ENCODE measurements around the gene BLVRA. TPM values are rescaled to one million over a fixed set of nuclear protein-coding genes. Genes with fewer than 3 reads are reported as not detected.

BLVRA gene
- total RNA-seq, 1 donor: 24.0 TPM

GRCh38 chr7:43750016-43750887 is 8.2 kb upstream of the BLVRA start:
- H3K4me3 ChIP-seq (ENCODE audit: low read depth, low read length): no peak overlapping the region
- DNase-seq (ENCODE audit: low read depth): peak; percentile 40
- no peak for TF ChIP-seq CTCF (IDR thresholded peaks at IDR 0.05; ENCODE audit: insufficient read depth, low read length)

GRCh38 chr7:43752411-43752810 is 6.1 kb upstream of the BLVRA start:
- no peak for DNase-seq (ENCODE audit: low read depth)
- TF ChIP-seq CTCF (IDR thresholded peaks at IDR 0.05; ENCODE audit: insufficient read depth, low read length): no peak
- no peak overlapping the region for H3K4me3 ChIP-seq (ENCODE audit: low read depth, low read length)

GRCh38 chr7:43753271-43753810 is 5.1 kb upstream of the BLVRA start:
- no peak for DNase-seq (ENCODE audit: low read depth)

DNA sequence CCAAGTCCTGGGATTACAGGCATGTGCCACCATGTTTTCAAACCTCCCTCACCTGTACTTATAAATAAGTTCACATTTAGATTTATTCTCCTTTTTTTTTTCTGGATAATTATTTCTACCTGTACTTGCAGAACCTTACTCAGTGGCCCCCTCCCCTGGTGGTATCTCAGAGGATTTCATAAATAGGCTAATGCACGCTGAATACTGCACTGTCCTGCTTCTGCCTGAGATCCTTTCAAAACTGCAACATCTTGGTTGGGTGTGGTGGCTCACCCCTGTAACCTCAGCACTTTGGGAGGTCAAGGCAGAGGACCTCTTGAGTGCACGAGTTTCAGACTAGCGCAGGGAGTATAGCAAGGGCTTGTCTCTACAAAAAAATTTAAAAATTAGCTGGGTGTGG is 4.6 kb upstream of the BLVRA start:
- DNase-seq (ENCODE audit: low read depth): no peak
- no peak for TF ChIP-seq CTCF (IDR thresholded peaks at IDR 0.05; ENCODE audit: insufficient read depth, low read length)
- H3K4me3 ChIP-seq (ENCODE audit: low read depth, low read length): no peak overlapping the region

More at GRCh38 chr7:43753271-43753810, 5.1 kb upstream of the BLVRA start:
- no peak overlapping the region for H3K4me3 ChIP-seq (ENCODE audit: low read depth, low read length)
- no peak for TF ChIP-seq CTCF (IDR thresholded peaks at IDR 0.05; ENCODE audit: insufficient read depth, low read length)

DNA sequence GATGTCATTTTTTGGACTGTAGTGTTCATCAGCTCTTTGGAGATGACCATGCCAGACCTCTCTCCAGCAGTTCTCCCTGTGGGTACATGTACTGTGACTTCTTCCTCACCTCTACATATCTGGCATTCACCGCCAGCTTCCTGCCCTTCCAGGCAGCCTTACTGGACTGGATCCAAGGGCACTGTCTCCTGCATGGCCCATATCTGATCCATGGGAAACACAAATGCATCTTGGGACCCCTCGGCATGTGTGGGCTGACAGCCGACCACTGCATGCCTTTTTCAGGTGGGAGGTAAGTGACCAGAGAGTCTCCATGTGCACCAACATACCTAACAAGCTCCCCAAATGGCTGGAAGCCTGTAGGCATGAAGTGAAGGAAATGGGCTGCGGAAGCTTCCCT is 3.9 kb upstream of the BLVRA start:
- no peak for DNase-seq (ENCODE audit: low read depth)
- H3K4me3 ChIP-seq (ENCODE audit: low read depth, low read length): no peak overlapping the region
- no peak for TF ChIP-seq CTCF (IDR thresholded peaks at IDR 0.05; ENCODE audit: insufficient read depth, low read length)

DNA sequence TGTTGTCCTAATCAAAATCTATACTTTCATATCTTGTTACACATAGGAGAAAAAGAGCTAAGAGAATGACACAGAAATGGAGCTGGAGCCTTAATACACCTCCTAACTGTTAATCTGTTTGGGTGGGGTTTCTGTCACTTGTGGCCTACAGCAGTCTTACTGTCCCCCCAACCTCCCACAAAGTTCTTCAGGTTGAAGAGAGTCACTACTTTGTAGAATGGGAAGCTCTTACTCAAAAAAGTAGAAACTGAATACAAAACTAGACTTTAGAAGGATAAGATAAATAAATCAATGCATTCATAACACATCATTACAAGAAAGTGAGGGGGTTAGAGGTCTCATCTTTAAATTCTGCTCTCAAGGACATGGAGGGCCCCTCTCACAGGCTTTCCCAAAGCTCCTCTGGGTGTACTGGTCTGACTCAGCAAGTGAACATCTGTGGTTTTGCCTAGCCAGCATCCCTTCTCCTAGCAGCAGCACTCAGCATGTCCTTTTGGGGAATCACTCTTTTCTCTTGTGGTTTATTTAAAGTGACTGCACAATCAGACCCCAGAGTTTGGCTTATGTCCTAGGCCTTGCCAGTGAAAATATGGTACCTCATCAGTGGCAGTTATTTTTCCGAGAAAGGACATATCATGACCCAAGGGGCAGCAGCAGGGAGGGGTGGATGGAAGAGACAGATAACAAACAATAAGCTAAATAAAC is 2.0 kb upstream of the BLVRA start:
- TF ChIP-seq CTCF (IDR thresholded peaks at IDR 0.05; ENCODE audit: insufficient read depth, low read length): no peak
- no peak overlapping the region for H3K4me3 ChIP-seq (ENCODE audit: low read depth, low read length)
- peak; percentile 64 for DNase-seq (ENCODE audit: low read depth)

Data from fibroblast of the aortic adventitia (primary cell).